ENCODE results near the gene CYB561.

DNA sequence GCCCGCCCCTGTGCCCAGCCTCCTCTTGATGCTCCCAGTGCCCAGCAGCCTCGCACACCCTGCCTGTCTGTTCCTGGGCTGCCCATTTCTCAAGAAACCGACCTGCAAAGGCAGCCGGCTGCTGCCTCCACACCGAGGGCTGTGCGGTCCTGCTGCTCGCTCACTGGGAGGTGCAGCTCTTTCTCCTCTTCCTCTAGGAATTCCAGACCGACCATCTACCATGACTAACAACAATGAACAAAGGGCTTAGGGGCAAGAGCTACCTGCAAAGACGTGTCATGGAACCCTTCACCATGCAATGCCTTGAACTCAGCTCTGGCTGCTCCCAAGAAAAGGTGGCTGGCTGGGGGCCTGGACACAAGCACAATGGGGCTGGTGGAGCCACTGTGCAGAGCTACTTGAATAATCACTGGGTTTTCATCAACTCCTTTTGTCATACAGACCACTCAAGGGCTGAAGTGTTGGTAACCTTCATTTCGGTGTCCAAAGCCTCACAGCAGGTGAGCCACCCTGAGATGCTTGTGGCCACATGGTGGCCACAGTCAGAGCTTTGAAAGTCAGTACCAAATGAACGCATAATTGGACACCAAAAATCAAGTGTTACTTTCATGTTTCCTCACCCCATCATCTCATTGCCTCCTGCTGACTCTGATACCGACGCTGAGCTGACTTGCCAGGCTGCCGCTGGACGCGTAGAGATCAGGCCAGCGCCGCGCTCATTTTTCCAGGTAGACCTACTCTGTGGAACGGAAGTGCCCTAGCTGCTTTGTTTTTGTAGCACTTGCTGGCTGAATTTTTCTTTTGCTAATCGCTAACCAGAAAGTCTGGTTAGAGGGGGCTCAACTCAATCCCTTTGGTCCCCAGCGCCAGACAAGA, 19.8 kb downstream of the CYB561 start:
- TF ChIP-seq, protein P1, sequence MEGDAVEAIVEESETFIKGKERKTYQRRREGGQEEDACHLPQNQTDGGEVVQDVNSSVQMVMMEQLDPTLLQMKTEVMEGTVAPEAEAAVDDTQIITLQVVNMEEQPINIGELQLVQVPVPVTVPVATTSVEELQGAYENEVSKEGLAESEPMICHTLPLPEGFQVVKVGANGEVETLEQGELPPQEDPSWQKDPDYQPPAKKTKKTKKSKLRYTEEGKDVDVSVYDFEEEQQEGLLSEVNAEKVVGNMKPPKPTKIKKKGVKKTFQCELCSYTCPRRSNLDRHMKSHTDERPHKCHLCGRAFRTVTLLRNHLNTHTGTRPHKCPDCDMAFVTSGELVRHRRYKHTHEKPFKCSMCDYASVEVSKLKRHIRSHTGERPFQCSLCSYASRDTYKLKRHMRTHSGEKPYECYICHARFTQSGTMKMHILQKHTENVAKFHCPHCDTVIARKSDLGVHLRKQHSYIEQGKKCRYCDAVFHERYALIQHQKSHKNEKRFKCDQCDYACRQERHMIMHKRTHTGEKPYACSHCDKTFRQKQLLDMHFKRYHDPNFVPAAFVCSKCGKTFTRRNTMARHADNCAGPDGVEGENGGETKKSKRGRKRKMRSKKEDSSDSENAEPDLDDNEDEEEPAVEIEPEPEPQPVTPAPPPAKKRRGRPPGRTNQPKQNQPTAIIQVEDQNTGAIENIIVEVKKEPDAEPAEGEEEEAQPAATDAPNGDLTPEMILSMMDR (IDR thresholded peaks at IDR 0.05), result no peak
- TF ChIP-seq POLR2A (IDR thresholded peaks at IDR 0.05), result no peak

Measured in right lobe of liver (tissue), 4 donors.